Measurements from ENCODE around the gene BCL10. TPM values are rescaled to one million over a fixed set of nuclear protein-coding genes. Genes with fewer than 3 reads are reported as not detected.

BCL10 gene
- total RNA-seq, 1 donor from 2014 or later: 18.5 TPM

- TF ChIP-seq CTCF (conservative IDR thresholded peaks at IDR 0.05): no peak
These were observed 677 bp upstream of the BCL10 start for GRCh38 chr1:85276978-85277639.

GRCh38 chr1:85275701-85276214, 674 bp downstream of the BCL10 start:
- no peak for DNase-seq (ENCODE audit: low read depth, low spot score)
- Mint-ChIP-seq H3K4me1 (peaks cover 24% of the 10 kb centered on the region), H3K9me3 (no peaks in the 10 kb centered on the region), H3K36me3 (ENCODE audit: low read depth) (no peaks in the 10 kb centered on the region), H3K4me3 (peak overlapping the region; percentile 94), H3K27me3 (ENCODE audit: low read depth) (peaks cover 15% of the 10 kb centered on the region), H3K27ac (ENCODE audit: unreplicated experiment) (peak overlapping the region; percentile 68)
- TF ChIP-seq CTCF (conservative IDR thresholded peaks at IDR 0.05): no peak

More at GRCh38 chr1:85276978-85277639, 677 bp upstream of the BCL10 start:
- Mint-ChIP-seq H3K27ac (ENCODE audit: unreplicated experiment) (peak overlapping the region; percentile 90), H3K36me3 (ENCODE audit: low read depth) (no peaks in the 10 kb centered on the region), H3K4me1 (peaks cover 24% of the 10 kb centered on the region), H3K4me3 (peak overlapping the region; percentile 94), H3K9me3 (no peaks in the 10 kb centered on the region), H3K27me3 (ENCODE audit: low read depth) (peaks cover 25% of the 10 kb centered on the region)
- DNase-seq (ENCODE audit: low read depth, low spot score): no peak

- H3K27ac Mint-ChIP-seq (ENCODE audit: unreplicated experiment): no peak overlapping the region
- peak overlapping the region; percentile 94 for H3K4me3 Mint-ChIP-seq
- H3K4me1 Mint-ChIP-seq: peaks cover 24% of the 10 kb centered on the region
- peaks cover 11% of the 10 kb centered on the region for H3K27me3 Mint-ChIP-seq (ENCODE audit: low read depth)
- H3K9me3 Mint-ChIP-seq: no peaks in the 10 kb centered on the region
- no peak for DNase-seq (ENCODE audit: low read depth, low spot score)
- H3K36me3 Mint-ChIP-seq (ENCODE audit: low read depth): no peaks in the 10 kb centered on the region
- no peak for TF ChIP-seq CTCF (conservative IDR thresholded peaks at IDR 0.05)
These were observed 1.4 kb downstream of the BCL10 start for GRCh38 chr1:85274969-85275453.

GRCh38 chr1:85273397-85273796, 3.0 kb downstream of the BCL10 start:
- Mint-ChIP-seq H3K27me3 (ENCODE audit: low read depth) (no peaks in the 10 kb centered on the region), H3K4me3 (no peak overlapping the region), H3K9me3 (no peaks in the 10 kb centered on the region), H3K36me3 (ENCODE audit: low read depth) (no peaks in the 10 kb centered on the region), H3K4me1 (peaks cover 24% of the 10 kb centered on the region), H3K27ac (ENCODE audit: unreplicated experiment) (no peak overlapping the region)
- DNase-seq (ENCODE audit: low read depth, low spot score): no peak
- no peak for TF ChIP-seq CTCF (conservative IDR thresholded peaks at IDR 0.05)

- Mint-ChIP-seq H3K9me3 (no peaks in the 10 kb centered on the region), H3K36me3 (ENCODE audit: low read depth) (peaks cover 5% of the 10 kb centered on the region), H3K27ac (ENCODE audit: unreplicated experiment) (no peak overlapping the region), H3K4me3 (no peak overlapping the region), H3K4me1 (peaks cover 2% of the 10 kb centered on the region), H3K27me3 (ENCODE audit: low read depth) (no peaks in the 10 kb centered on the region)
- TF ChIP-seq CTCF (conservative IDR thresholded peaks at IDR 0.05): no peak
- no peak for DNase-seq (ENCODE audit: low read depth, low spot score)
These were observed 7.4 kb downstream of the BCL10 start for GRCh38 chr1:85268801-85269585.
